ENCODE results near the gene LDLRAD3. TPM values are rescaled to one million over a fixed set of nuclear protein-coding genes. Genes with fewer than 3 reads are reported as not detected.

LDLRAD3 gene
- total RNA-seq, 3 donors from 2014 or later (not counting 1 experiment from before 2014, with no cell fraction given): 1.0 to 1.5 (median 1.2) TPM

DNA sequence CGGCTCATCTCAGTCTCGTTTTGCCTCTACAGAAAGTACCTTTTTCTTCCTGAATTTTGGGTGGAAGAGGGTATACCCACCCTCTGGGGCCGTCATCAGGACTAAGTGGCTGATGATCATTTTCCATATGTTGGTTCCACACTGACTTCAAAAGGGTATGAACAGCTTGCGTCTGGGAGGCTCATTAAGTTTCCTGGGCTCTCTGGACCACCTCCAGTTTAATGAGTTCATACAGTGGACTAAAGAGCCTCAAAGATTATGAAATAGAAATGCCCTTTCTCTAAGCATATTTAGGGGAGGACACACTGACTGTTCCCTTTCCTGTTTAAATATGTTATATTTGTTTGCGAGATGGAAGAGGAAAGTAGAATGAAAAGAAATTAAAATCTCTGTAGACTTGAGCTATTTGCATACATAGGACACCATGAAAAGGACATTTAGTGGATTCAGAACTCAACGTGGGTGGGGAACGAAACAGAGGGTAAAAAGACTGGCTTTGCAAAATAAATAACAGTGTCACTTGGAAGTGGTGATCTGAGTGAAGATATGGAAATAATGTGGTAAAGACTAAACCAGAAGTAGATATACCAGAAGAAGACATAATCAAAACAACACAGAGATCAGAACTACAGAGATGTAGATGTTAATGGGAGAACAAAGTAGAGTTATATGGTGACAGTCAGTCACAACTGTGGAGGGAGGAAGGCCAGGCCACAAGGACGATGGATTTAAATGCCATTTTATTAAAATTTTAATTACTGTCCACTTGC lies 18.7 kb downstream of the LDLRAD3 start:
- H3K4me1 Mint-ChIP-seq: no peaks in the 10 kb centered on the region
- Histone ChIP-seq H3K27ac (ENCODE audit: low read length) (no peak overlapping the region), H3K4me3 (ENCODE audit: low read length) (no peak overlapping the region), H3K27me3 (ENCODE audit: control insufficient read depth, insufficient read depth, low read length) (no peaks in the 10 kb centered on the region), H3K4me1 (ENCODE audit: control insufficient read depth, insufficient read depth, low read length) (no peaks in the 10 kb centered on the region), H3K9me3 (ENCODE audit: control insufficient read depth, insufficient read depth, low read length) (no peaks in the 10 kb centered on the region), H3K36me3 (ENCODE audit: control insufficient read depth, insufficient read depth, low read length) (no peaks in the 10 kb centered on the region)
- H3K27me3 Mint-ChIP-seq (ENCODE audit: low read depth in 2 of 2): peaks cover 0 to 4% of the 10 kb centered on the region in 2 donors
- intact Hi-C loops (cut with micrococcal nuclease): no loop called here
- DNase-seq (no peak), ATAC-seq (no peak)
- H3K9me3 Mint-ChIP-seq: no peaks in the 10 kb centered on the region
- WGBS (ENCODE audit: insufficient coverage): 69% methylated on average over 7 of the region's 8 CpGs
- H3K4me3 Mint-ChIP-seq: no peak overlapping the region
- H3K36me3 Mint-ChIP-seq: no peaks in the 10 kb centered on the region
- TF ChIP-seq CTCF (IDR thresholded peaks at IDR 0.05): no peak
- no peak overlapping the region for H3K27ac Mint-ChIP-seq

DNA sequence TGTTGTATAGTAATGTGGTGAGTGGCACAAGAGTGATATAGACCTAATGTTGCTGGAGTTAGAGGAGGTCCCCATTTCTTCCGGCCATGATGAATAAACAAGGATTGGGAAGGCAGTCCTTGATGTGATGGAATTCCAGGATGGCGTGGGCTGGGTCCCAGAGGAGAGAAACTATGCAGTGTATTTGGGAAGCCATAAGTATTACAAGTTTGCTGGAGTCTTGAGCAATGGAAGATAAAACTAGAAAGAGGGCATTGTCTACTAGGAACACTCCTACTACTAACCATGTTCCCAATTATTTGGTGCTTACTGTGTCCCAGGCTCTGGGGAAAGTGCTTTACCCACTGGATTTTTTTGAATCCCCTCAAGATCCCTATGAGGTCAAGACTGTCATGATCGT lies 20.0 kb downstream of the LDLRAD3 start:
- Mint-ChIP-seq H3K27me3 (ENCODE audit: low read depth in 2 of 2) (peaks cover 0 to 4% of the 10 kb centered on the region in 2 donors), H3K27ac (no peak overlapping the region), H3K36me3 (no peaks in the 10 kb centered on the region), H3K4me1 (no peaks in the 10 kb centered on the region), H3K4me3 (no peak overlapping the region), H3K9me3 (no peaks in the 10 kb centered on the region)
- Histone ChIP-seq H3K4me3 (ENCODE audit: low read length) (no peak overlapping the region), H3K36me3 (ENCODE audit: control insufficient read depth, insufficient read depth, low read length) (no peaks in the 10 kb centered on the region), H3K27ac (ENCODE audit: low read length) (no peak overlapping the region), H3K4me1 (ENCODE audit: control insufficient read depth, insufficient read depth, low read length) (no peaks in the 10 kb centered on the region), H3K9me3 (ENCODE audit: control insufficient read depth, insufficient read depth, low read length) (no peaks in the 10 kb centered on the region), H3K27me3 (ENCODE audit: control insufficient read depth, insufficient read depth, low read length) (no peaks in the 10 kb centered on the region)
- WGBS (ENCODE audit: insufficient coverage): 84% methylated on average over 3 of the region's 3 CpGs
- DNase-seq (no peak), ATAC-seq (no peak)
- TF ChIP-seq CTCF (IDR thresholded peaks at IDR 0.05): no peak
- intact Hi-C loops (cut with micrococcal nuclease): no loop called here

- no peaks in the 10 kb centered on the region for H3K9me3 Mint-ChIP-seq
- no peaks in the 10 kb centered on the region for H3K4me1 Mint-ChIP-seq
- no peaks in the 10 kb centered on the region for H3K36me3 Mint-ChIP-seq
- ATAC-seq (no peak), DNase-seq (no peak)
- WGBS (ENCODE audit: insufficient coverage): no CpG with 5 or more reads among the region's 2 CpGs
- H3K4me3 ChIP-seq (ENCODE audit: low read length): no peak overlapping the region
- no peaks in the 10 kb centered on the region for H3K4me1 ChIP-seq (ENCODE audit: control insufficient read depth, insufficient read depth, low read length)
- TF ChIP-seq CTCF (IDR thresholded peaks at IDR 0.05): no peak
- peaks cover 0 to 4% of the 10 kb centered on the region in 2 donors for H3K27me3 Mint-ChIP-seq (ENCODE audit: low read depth in 2 of 2)
- no peaks in the 10 kb centered on the region for H3K27me3 ChIP-seq (ENCODE audit: control insufficient read depth, insufficient read depth, low read length)
- no peak overlapping the region for H3K27ac ChIP-seq (ENCODE audit: low read length)
- no peaks in the 10 kb centered on the region for H3K36me3 ChIP-seq (ENCODE audit: control insufficient read depth, insufficient read depth, low read length)
- no peaks in the 10 kb centered on the region for H3K9me3 ChIP-seq (ENCODE audit: control insufficient read depth, insufficient read depth, low read length)
- intact Hi-C loops (cut with micrococcal nuclease): no loop called here
- no peak overlapping the region for H3K4me3 Mint-ChIP-seq
- H3K27ac Mint-ChIP-seq: no peak overlapping the region
Measured at GRCh38 chr11:35964841-35965240, 21.0 kb downstream of the LDLRAD3 start.

GRCh38 chr11:35967042-35967441 lies 23.2 kb downstream of the LDLRAD3 start:
- Histone ChIP-seq H3K27me3 (ENCODE audit: control insufficient read depth, insufficient read depth, low read length) (no peaks in the 10 kb centered on the region), H3K9me3 (ENCODE audit: control insufficient read depth, insufficient read depth, low read length) (no peaks in the 10 kb centered on the region), H3K36me3 (ENCODE audit: control insufficient read depth, insufficient read depth, low read length) (no peaks in the 10 kb centered on the region), H3K27ac (ENCODE audit: low read length) (no peak overlapping the region), H3K4me1 (ENCODE audit: control insufficient read depth, insufficient read depth, low read length) (no peaks in the 10 kb centered on the region), H3K4me3 (ENCODE audit: low read length) (no peak overlapping the region)
- Mint-ChIP-seq H3K4me1 (no peaks in the 10 kb centered on the region), H3K27me3 (ENCODE audit: low read depth in 2 of 2) (peaks cover 0 to 6% of the 10 kb centered on the region in 2 donors), H3K27ac (no peak overlapping the region), H3K4me3 (no peak overlapping the region), H3K9me3 (no peaks in the 10 kb centered on the region), H3K36me3 (no peaks in the 10 kb centered on the region)
- ATAC-seq: no peak
- 92% methylated on average over 2 of the region's 2 CpGs for WGBS (ENCODE audit: insufficient coverage)
- TF ChIP-seq CTCF (IDR thresholded peaks at IDR 0.05): no peak
- no peak for DNase-seq
- intact Hi-C loops (cut with micrococcal nuclease): no loop called here

All from natural killer cell (primary cell).